Right kidney (tissue), 1 donor: ENCODE data around the gene LMTK3.
A peak's percentile ranks its signal among the peaks of the same experiment; 100 is the strongest.
"Not testable (repeated sequence)": the region's sequence is repeated elsewhere in the genome, so short reads cannot be mapped to it uniquely, and the experiment has no call there.

Experiments used
- DNase-seq: peaks from one replicate; pipeline ENCODE4 v3.0.0-alpha.2; 2016

The LMTK3 gene

DNA sequence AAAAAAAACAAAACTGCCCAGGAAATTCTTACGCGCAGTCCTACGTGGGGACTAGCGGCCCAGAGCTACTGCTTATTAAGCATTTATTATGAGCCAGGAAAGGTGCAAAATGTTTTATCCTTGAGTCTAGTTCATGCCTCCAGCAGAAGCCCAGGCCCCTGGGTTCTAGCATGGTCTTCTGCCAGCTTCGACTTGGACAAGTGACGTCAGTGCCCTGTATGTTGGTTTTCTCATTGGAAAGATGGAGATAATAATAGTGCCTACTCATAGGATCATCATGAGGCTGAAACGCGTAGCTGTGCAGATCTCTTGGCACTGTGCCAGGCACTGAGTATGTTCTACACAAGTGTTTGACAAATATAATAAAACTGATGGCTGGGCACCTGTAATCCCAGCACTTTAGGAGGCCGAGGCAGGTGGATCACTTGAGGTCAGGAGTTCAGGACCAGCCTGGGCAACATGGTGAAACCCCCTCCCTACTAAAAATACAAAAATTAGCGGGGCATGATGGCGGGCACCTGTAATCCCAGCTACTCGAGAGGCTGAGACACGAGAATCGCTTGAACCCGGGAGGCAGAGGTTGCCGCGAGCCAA, 28.0 kb upstream of the LMTK3 start:
- DNase-seq = no peak

GRCh38 chr19:48538057-48538456, 26.4 kb upstream of the LMTK3 start:
- not testable (repeated sequence) for DNase-seq

- no peak for DNase-seq
Measured at GRCh38 chr19:48537541-48537940, 25.9 kb upstream of the LMTK3 start.

- no peak for DNase-seq
Measured at GRCh38 chr19:48533770-48534169, 22.1 kb upstream of the LMTK3 start.

GRCh38 chr19:48530770-48531169, 19.1 kb upstream of the LMTK3 start:
- DNase-seq = no peak

DNA sequence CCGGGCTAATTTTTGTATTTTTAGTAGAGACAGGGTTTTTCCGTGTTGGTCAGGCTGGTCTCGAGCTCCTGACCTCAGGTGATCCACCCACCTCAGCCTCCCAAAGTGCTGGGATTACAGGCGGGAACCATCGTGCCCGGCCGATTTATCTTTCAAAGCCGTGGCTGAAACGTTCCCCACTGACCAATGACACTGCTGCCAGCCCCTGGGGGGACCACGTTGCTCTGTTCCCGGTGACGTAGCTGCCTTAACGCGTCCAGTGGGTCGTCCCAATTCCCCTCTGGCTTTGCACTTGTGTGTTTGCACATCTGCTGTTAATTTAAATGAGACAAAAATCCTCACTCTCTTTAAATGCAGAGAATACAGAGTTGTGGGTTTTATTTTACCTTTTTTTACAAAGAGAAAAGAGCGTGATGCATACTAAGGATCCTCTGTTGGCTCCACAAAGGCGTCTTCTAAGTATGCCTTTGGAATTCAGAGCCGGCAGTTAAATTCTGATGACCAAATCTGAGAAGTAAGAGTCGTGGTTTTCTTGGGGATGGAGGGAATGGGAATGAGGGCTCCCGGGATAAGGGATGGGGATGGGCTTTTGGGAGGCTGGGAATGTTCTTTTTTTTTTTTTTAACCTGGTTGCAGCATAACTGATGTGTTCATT, 18.6 kb upstream of the LMTK3 start:
- DNase-seq = no peak

DNA sequence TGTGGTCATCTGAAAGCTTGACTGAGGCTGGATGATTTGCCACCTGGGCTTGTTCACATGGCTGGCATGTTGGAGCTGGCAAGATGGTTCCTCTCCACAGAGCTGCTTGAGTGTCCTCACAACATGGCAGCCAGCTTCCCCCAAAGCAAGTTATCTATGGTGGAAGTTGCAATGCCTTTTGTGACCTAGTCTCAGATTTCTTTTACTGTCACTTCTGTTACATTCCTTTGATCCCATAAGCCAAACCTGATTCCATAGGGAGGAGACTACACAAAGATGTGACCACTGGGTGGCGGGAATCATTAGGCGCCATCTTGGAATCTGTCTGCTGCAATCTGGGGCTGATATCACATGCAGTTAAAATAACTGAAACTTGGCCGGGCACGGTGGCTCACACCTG, 17.5 kb upstream of the LMTK3 start:
- DNase-seq = no peak

DNA sequence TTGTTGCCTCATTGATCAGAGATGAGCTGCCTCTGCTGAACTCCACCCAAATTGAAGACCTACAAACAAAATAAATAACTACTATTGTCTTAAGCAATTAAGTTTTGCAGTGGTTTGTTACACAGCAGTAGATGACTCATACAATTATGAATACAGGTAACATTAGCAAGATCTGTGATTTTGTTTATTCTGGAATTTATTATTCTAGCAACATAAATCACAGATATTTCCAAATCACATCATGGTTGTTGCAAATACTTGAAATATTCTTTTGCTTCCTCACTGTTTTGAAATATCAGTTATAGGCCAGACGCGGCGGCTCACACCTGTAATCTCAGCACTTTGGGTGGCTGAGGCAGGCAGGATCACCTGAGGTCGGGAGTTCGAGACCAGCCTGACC, 13.1 kb upstream of the LMTK3 start:
- DNase-seq = no peak

DNA sequence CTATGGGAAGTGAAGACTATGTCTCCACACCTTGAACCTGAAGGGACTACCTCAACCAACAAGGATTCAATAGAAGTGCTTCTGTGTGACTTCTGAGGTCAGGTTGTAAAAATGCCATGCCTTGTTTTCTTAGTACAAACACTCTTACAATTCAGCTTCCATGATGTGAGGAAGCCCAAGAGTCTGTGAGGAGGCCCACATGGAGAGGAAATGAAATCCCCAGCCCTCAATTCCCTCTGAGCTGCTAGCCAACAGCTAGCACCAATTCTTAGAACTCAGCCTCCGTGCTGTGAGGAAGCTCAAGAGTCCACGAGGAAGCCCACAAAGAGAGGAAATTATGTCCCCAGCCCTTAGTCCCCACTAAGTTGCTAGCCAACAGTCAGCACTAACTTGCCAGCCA, 12.6 kb upstream of the LMTK3 start:
- DNase-seq = no peak

DNA sequence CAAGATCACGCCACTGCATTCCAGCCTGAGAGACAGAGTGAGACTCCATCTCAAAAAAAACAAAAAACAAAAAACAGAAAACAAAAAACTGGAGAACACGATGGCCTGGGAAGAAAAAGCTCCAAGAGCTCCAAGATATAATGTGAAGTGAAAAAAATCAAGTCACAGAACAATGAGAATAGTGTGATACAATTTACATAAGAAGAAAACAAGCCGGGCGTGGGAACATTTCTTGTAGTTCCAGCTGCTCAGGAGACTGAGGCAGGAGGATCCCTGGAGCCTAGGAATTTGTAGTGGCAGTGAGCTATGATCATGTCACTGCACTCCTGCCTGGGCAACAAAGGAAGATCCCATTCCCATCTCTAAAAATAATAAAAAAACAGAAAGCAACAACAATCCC, 8.5 kb upstream of the LMTK3 start:
- DNase-seq = no peak

- DNase-seq = not testable (repeated sequence)
Measured at GRCh38 chr19:48519426-48519825, 7.8 kb upstream of the LMTK3 start.

- DNase-seq = no peak
Measured at GRCh38 chr19:48518207-48518606, 6.6 kb upstream of the LMTK3 start.

DNA sequence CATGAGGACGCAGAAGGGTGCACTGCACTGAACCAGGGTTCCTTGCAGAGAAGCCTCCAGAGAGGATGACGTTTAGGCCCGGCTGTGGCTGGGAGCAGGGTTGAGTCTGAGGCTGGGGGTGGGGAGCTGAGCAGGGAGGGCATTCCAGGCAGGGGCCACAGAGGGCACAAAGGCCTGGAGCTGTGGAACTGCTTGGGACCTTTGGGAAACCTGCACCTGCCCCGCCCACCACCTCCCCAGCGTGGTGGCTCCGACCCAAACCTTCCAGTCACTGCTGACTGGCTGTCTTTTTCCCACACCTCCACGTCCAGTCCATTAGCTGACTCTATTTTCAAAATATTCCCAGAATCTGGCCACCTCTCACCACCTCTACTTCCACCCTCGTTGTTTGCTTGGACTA, 4.9 kb upstream of the LMTK3 start:
- DNase-seq = no peak

DNA sequence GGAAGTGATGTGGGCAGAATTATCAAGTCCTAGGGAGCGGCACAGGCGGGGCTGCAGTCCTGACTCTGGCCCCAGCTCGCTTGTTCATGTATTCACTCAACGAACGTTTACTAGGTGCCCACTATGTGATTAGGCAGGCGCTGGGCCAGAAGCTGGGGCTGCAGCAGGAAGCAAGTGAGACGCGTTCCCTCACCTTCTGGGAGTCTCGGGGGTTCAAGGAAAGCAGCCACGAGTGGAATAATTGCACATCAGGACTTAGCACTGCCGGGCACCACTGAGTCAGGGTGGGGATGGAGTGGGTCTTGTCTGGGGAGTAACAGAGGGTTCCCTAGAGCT, 2.5 kb upstream of the LMTK3 start:
- no peak for DNase-seq

GRCh38 chr19:48513289-48514122, 1.9 kb upstream of the LMTK3 start:
- DNase-seq = peak; percentile 57

DNA sequence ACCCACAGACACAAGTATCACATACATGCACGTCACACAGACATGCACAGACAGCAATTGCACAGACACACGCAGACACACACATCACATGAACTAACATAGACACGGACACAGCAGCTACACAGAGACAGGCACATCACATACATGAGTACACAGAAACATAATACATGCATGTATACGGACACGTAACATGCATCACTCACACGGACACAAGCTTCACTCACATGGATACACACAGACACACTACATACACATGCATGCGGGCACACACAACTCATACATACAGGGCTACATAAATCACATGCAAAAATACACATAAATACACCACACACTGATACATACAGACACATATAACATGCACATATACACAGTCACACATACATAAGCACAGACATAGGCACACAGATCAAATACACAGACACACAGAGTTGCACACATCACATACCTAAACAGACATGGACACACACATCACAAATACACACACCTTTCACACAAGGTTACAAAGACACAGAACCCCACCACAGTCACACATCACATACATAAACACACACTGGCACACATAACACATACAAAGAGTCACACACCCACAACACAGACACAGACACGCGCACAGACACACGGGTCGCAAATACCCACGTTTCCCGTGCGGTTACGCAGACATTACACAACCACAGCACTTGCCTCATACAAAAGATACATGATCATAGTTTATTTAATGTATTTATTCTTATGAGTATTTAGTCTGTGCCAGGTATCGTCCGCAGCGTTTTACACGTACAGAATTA, 1.1 kb upstream of the LMTK3 start:
- no peak for DNase-seq

DNA sequence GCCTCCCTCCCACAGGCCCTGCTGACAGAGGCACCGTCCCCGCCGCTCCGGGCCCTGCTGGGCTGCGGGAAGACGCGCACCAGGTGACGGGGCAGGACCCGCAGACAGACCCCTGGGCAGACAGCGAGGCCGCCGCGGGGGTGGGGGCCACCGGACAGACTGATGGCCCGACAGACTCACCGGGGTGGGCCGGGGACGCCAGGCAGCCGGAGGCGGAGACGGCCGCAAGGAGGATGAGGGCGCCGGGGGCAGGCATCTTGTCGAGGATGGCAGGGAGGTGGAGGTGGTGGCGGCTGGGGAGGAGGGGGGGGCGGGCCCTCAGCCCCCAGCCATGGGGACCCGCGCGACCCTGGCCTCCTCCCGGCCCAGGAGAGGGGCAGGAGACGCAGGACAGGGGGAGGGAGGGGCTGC, 309 bp downstream of the LMTK3 start:
- DNase-seq = no peak

DNA sequence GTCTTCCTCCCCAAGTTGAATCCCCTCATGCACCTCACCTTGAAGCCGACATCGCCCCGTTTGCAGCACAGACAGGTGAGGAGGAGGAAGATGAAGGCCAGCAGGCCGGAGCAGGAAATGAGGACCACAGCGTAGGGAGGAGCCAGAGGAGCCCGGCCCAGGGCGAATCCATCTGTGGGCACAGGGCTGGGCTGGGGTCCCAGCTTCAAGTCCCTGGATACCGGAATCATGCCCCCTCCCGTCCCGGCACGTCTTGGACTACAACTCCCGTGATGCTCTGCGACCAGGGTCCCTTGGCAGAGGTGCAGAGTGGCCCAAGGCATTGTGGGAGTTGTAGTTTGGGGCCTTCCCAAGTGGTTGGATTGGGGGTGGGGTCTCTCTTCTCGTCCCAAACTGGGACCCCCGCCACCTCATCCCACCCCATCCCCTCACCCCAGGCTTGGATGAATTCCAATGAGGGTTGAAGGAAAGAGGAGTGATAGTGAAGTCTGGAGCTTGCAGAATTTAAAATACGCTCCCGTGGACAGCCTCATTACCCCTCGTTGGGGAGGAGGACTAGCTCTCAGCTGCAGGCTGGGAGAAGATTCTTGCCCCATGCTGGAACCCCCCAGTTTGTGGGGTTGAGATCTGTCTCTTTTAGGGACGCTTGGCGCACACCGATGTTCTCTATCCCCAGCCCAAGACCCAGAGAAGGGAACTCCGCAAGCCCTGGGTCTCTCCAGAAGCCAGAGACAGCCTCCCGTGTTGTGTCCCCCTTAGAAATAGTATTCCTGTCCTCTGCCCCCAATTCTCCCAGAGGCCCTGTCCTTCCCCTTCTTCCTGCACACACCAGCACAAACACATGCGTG, 990 bp downstream of the LMTK3 start:
- peak; percentile 58 for DNase-seq

GRCh38 chr19:48509467-48510194, 2.0 kb downstream of the LMTK3 start:
- DNase-seq = no peak

GRCh38 chr19:48508729-48509411, 2.8 kb downstream of the LMTK3 start:
- DNase-seq = no peak
